Skeletal muscle tissue (tissue), 5 donors: ENCODE data around the gene EIF3A. TPM values are rescaled to one million over a fixed set of nuclear protein-coding genes. Genes with fewer than 3 reads are reported as not detected.

Experiments used
- H3K27ac ChIP-seq: one replicate; pipeline ENCODE4 v1.7.0; 2013; ENCODE audit warnings: mild to moderate bottlenecking, low read depth, low read length, inconsistent platforms
- H3K27me3 ChIP-seq, 3 donors: one replicate each; pipeline ENCODE4 v1.7.0; 2013; ENCODE audit warnings: low read length in 3 of 3; ENCODE audit not compliant: control insufficient read depth in 3 of 3, insufficient read depth in 3 of 3
- H3K36me3 ChIP-seq, 3 donors: one replicate each; pipeline ENCODE4 v1.7.0; 2013; ENCODE audit warnings: low read length in 3 of 3; ENCODE audit not compliant: control insufficient read depth in 3 of 3, insufficient read depth in 3 of 3
- H3K4me1 ChIP-seq, 3 donors: one replicate each; pipeline ENCODE4 v1.7.0; 2013; ENCODE audit warnings: low read length in 3 of 3, mild to moderate bottlenecking in 3 of 3; ENCODE audit not compliant: control insufficient read depth in 3 of 3, insufficient read depth in 3 of 3
- H3K4me3 ChIP-seq, 3 donors: one replicate each; pipeline ENCODE4 v1.7.0; 2013; ENCODE audit warnings: low read length in 3 of 3
- H3K9ac ChIP-seq, 3 donors: one replicate each; pipeline ENCODE4 v1.7.0; 2013; ENCODE audit warnings: low read length in 3 of 3, mild to moderate bottlenecking in 3 of 3, moderate library complexity in 2 of 3, low read depth in 1 of 3
- H3K9me3 ChIP-seq, 3 donors: one replicate each; pipeline ENCODE4 v1.7.0; 2013; ENCODE audit warnings: low read length in 3 of 3; ENCODE audit not compliant: control insufficient read depth in 3 of 3
- small RNA-seq: library from RNA; depleted of rRNA; stranded (forward); fragments of <200 nt; gene quantifications from one replicate; pipeline ENCODE3, GENCODE V24; 2014
- total RNA-seq: library from RNA; depleted of rRNA; stranded (reverse); fragments of >200 nt; gene quantifications from one replicate; pipeline ENCODE4 v1.2.3, GENCODE V29; 2014
- donor health status: Osteomylitis.

EIF3A gene
- total RNA-seq, 1 donor from 2014 or later = 59.5 TPM

DNA sequence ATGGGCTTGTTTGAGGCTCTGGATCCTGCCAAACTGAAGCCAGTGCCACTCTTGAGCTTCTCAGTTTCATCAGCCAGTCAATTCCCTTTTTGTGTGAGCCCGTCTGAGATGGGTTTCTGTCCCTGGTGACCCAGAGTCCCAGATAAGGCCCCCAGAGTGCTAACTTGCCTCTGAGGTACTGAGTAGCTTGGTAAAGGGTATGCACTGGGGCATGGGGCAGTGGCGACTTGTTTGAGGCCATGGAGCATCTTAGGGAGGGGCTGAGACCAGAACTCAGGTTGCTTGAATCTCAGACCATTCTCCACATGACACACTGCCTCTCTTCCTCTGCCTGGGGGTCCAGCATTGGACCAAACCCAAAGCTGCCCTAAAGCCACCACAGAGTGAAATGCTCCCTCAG lies 86.3 kb downstream of the EIF3A start:
- H3K9ac ChIP-seq = no peak overlapping the region
- H3K4me1 ChIP-seq = no peaks in the 10 kb centered on the region
- no peak overlapping the region for H3K4me3 ChIP-seq
- H3K27me3 ChIP-seq = no peaks in the 10 kb centered on the region
- H3K9me3 ChIP-seq = no peaks in the 10 kb centered on the region
- H3K36me3 ChIP-seq = no peaks in the 10 kb centered on the region
- H3K27ac ChIP-seq = no peak overlapping the region

DNA sequence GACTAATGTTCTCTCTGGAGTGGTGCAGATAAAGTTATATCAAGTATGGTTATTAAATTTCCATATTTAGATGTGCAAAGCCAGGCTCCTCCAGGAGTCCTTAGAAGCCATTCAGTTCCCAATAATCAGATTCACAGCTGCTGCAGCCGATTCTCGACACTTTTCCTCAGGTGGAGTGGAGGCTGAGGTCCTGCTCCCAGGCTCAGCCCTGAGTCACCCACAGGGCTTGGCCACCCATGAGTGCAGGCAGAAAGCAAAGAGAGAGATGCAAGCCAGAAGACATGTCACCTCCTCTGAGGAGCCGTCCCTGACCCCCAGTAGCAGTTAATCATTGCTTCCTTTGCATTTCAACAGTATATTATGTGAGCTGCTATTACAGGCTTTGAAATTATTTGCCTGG lies 87.4 kb downstream of the EIF3A start:
- Histone ChIP-seq H3K36me3 (no peaks in the 10 kb centered on the region), H3K27ac (no peak overlapping the region), H3K9me3 (no peaks in the 10 kb centered on the region), H3K4me1 (no peaks in the 10 kb centered on the region), H3K9ac (no peak overlapping the region), H3K4me3 (no peak overlapping the region), H3K27me3 (no peaks in the 10 kb centered on the region)

DNA sequence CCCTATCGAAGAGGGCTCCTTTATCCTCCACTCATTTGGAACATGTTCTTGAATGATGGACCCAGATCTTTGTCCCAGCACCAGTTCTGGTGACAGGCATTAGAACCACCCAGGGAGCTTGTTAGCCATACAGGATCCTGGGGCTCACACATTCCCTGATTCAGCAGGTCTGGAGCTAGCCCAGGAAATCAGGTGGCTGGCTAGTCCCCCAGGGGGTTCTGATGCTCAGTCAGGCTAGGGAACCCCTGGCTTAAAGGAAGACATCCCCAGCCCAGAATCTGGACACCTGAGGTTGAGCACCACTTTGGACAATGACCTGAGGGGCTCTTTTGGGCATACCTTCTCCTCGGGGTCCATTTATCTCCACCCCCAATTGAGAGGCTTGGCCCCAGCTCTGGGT lies 88.1 kb downstream of the EIF3A start:
- H3K4me1 ChIP-seq = no peaks in the 10 kb centered on the region
- H3K27me3 ChIP-seq = no peaks in the 10 kb centered on the region
- no peak overlapping the region for H3K9ac ChIP-seq
- H3K27ac ChIP-seq = no peak overlapping the region
- H3K36me3 ChIP-seq = no peaks in the 10 kb centered on the region
- no peak overlapping the region for H3K4me3 ChIP-seq
- H3K9me3 ChIP-seq = no peaks in the 10 kb centered on the region

DNA sequence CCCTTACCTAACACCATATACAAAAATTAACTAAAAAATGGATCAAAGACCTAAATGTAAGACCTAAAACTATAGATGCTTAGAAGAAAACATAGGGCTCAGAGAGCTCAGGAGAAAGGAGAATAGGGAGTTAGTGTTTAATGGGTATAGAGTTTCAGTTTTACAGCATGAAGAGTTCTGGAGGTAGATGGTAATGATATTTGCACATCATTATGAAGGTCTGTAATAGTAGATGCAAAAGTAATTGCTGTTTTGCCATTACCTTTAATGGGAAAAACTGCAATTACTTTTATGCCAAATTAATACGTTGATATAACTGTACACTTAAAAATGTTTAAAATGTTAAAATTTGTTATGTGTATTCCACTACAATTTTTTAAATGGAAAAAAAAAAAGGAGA lies 90.3 kb downstream of the EIF3A start:
- no peaks in the 10 kb centered on the region for H3K27me3 ChIP-seq
- H3K9me3 ChIP-seq = peaks cover 0 to 3% (median 0%) of the 10 kb centered on the region in 3 donors
- H3K4me3 ChIP-seq = no peak overlapping the region
- H3K4me1 ChIP-seq = no peaks in the 10 kb centered on the region
- H3K36me3 ChIP-seq = no peaks in the 10 kb centered on the region
- no peak overlapping the region for H3K27ac ChIP-seq
- no peak overlapping the region for H3K9ac ChIP-seq

DNA sequence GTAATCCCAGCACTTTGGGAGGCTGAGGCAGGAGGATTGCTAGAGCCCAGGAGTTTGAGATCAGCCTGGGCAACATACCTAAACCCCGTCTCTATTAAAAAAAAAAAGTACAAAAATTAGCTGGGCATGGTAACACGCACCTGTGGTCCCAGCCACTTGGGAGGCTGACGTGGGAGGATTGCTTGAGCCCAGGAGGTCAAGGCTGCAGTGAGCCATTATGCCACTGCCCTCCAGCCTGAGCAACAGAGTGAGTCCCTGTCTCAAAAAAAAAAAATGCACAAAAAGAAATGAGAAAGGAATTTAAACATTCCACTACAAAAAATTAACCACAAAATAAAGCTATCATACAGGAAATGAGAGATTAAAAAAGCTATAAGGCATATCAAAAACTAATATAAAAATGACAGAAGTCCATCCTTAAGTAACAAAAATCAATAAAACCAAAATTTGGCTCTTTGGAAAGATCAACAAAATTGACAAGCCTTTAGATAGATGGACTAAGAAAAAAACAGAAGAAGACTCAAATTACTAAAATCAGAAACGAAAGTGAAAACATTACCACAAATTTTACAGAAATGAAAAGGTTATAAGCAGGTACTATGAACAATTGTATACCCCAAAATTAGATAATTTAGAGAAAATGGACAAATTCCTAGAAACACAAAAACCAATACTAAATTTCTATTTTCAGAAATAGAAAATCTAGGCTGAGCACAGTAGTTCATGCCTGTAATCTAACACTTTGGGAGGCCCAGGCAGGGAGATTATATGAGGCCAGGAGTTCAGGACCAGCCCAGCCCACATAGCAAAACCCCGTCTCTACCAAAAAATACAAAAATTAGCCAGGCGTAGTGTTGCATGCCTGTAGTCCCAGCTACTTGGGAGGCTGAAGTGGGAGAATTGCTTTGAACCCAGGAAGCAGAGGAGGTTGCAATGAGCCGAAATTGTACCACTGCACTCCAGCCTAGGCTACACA lies 93.5 kb downstream of the EIF3A start:
- H3K4me3 ChIP-seq = no peak overlapping the region
- H3K4me1 ChIP-seq = peaks cover 0 to 2% (median 0%) of the 10 kb centered on the region in 3 donors
- H3K9ac ChIP-seq = no peak overlapping the region
- peaks cover 0 to 3% (median 0%) of the 10 kb centered on the region in 3 donors for H3K9me3 ChIP-seq
- no peaks in the 10 kb centered on the region for H3K27me3 ChIP-seq
- H3K36me3 ChIP-seq = no peaks in the 10 kb centered on the region
- H3K27ac ChIP-seq = no peak overlapping the region

DNA sequence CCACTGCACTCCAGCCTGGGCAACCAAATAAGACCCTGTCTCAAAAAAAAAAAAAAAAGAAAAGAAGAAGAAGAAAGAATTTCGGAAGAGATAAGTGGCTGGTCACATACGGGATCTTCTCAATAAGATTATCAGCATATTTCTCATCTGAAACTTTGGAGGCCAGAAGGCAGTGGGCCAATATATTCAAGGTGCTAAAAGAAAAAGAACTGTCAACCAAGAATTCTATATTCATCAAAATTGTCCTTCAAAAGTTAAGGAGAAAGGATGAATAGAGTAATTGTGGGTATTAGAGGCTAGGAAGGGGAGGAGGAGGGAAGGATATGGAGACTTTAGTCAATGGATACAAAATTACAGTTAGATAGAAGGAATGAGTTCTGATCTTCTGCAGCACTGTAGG lies 95.0 kb downstream of the EIF3A start:
- peaks cover 0 to 4% (median 2%) of the 10 kb centered on the region in 3 donors for H3K4me1 ChIP-seq
- H3K27ac ChIP-seq = no peak overlapping the region
- no peak overlapping the region for H3K4me3 ChIP-seq
- no peaks in the 10 kb centered on the region for H3K36me3 ChIP-seq
- H3K27me3 ChIP-seq = peaks cover 0 to under 1% (median 0%) of the 10 kb centered on the region in 3 donors
- no peak overlapping the region for H3K9ac ChIP-seq
- H3K9me3 ChIP-seq = peaks cover 0 to 3% (median 0%) of the 10 kb centered on the region in 3 donors

Small RNA genes lying within 50 kb of the gene (small RNA-seq; reads per million reads assigned to genes)
- gene AL355598.1 (not detected), gene RF00413 (not detected), gene SNORA19 (not detected)

Other genes starting within 250 kb of the EIF3A start
- gene NANOS1, start 51.1 kb downstream of the EIF3A start, total RNA-seq = 2.6 TPM
- 14.6 TPM for gene DENND10, start 23.3 kb upstream of the EIF3A start, total RNA-seq
- gene SFXN4, start 84.9 kb upstream of the EIF3A start, total RNA-seq = 19.3 TPM
- 89.2 TPM for gene PRDX3, start 98.0 kb upstream of the EIF3A start, total RNA-seq
- 12.5 TPM for gene GRK5, start 126.8 kb upstream of the EIF3A start, total RNA-seq